ENCODE results near the gene FGGY. TPM values are rescaled to one million over a fixed set of nuclear protein-coding genes. Genes with fewer than 3 reads are reported as not detected.
"Not testable (repeated sequence)": the region's sequence is repeated elsewhere in the genome, so short reads cannot be mapped to it uniquely, and the experiment has no call there.

FGGY gene
- polyA plus RNA-seq, 12 donors = 8.5 to 16.8 (median 13.8) TPM; not detected in 1

- no peak for DNase-seq
These were observed 141.2 kb downstream of the FGGY start for GRCh38 chr1:59438058-59438560.

- DNase-seq = no peak
These were observed 145.6 kb downstream of the FGGY start for GRCh38 chr1:59442492-59442891.

- no peak for DNase-seq
These were observed 146.4 kb downstream of the FGGY start for GRCh38 chr1:59443310-59443709.

- no peak for DNase-seq
These were observed 147.6 kb downstream of the FGGY start for GRCh38 chr1:59444520-59444919.

- no peak for DNase-seq
These were observed 148.1 kb downstream of the FGGY start for GRCh38 chr1:59445040-59445439.

GRCh38 chr1:59446257-59446901, 149.5 kb downstream of the FGGY start:
- DNase-seq = no peak

- no peak for DNase-seq
These were observed 155.1 kb downstream of the FGGY start for GRCh38 chr1:59452026-59452425.

- DNase-seq = no peak
These were observed 155.7 kb downstream of the FGGY start for GRCh38 chr1:59452559-59452958.

GRCh38 chr1:59453297-59453968, 156.5 kb downstream of the FGGY start:
- DNase-seq = no peak

GRCh38 chr1:59455206-59455605, 158.3 kb downstream of the FGGY start:
- DNase-seq = no peak

- no peak for DNase-seq
These were observed 160.9 kb downstream of the FGGY start for GRCh38 chr1:59457786-59458185.

GRCh38 chr1:59458884-59459283, 162.0 kb downstream of the FGGY start:
- DNase-seq = no peak

GRCh38 chr1:59462942-59463341, 166.0 kb downstream of the FGGY start:
- not testable (repeated sequence) for DNase-seq

GRCh38 chr1:59465478-59465877, 168.6 kb downstream of the FGGY start:
- not testable (repeated sequence) for DNase-seq

GRCh38 chr1:59468828-59469428, 172.0 kb downstream of the FGGY start:
- DNase-seq = no peak

GRCh38 chr1:59471991-59472570, 175.2 kb downstream of the FGGY start:
- DNase-seq = not testable (repeated sequence)

GRCh38 chr1:59473831-59474230, 176.9 kb downstream of the FGGY start:
- DNase-seq = no peak

GRCh38 chr1:59474496-59474895, 177.6 kb downstream of the FGGY start:
- DNase-seq = no peak

- DNase-seq = no peak
These were observed 178.8 kb downstream of the FGGY start for GRCh38 chr1:59475737-59476136.

GRCh38 chr1:59477286-59477685, 180.4 kb downstream of the FGGY start:
- no peak for DNase-seq

GRCh38 chr1:59477867-59478266, 181.0 kb downstream of the FGGY start:
- no peak for DNase-seq

GRCh38 chr1:59478822-59479221, 181.9 kb downstream of the FGGY start:
- DNase-seq = no peak
